Left forelimb (tissue), 1 donor: Measurements from ENCODE around the gene LCA5L.

Experiments used
- DNase-seq: peaks from one replicate; pipeline ENCODE4 v3.0.0-alpha.2; 2018; ENCODE audit warnings: low spot score

The LCA5L gene

DNA sequence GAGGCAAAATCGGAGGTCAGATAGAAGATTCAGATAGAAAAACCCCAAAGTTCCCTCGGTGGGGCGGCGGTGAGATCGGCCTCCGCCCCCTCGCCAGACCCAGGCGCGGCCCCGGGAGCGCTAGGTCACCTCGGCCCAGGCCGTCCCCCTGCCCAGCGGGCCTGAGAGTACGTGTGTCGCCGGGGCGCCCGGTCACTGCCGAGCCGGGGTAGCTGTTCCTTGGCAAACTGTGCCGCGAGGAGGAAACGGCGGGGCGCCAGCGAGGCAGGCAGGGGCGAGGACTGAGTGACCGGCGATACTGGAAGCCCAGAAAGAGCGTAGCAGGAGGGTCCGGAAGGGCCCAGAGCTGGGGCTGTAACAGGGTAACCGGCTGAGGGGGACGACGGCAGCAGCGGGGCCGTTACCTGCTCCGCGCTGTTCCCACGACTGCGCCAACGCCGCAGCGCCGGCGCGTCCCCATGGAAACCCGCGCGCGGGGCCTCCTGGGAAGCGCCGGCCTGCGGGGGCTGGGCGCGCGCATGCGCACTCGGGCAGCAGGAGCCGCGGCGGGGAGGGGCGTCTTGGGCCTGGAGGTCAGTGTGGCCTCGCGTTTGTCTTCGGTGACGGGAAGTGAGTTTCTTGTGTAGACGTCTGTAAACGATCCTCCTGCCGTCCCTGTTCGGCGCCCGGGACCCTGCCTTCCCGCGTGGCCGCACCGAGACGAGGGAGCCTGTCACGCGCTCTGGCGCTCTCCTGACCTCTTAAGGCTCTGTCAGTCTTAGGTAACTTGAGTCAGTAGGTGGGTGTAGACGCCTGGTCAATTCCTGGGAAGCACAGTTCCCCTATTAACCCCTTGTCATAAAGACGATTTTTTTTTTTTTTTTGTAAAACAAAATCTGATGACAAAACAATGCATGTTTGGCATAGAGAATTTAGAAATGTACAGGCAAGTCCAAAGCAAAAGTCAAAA is at the start of gene LCA5L:
LCA5L (minus strand) TSS at position 458 of the 949 bp plus-strand sequence. CDS start 17,285 bp downstream, outside the sequence.
- peak; percentile 95 for DNase-seq

- no peak for DNase-seq
Observed at GRCh38 chr21:39489380-39489924, 43.9 kb upstream of the LCA5L start.

DNA sequence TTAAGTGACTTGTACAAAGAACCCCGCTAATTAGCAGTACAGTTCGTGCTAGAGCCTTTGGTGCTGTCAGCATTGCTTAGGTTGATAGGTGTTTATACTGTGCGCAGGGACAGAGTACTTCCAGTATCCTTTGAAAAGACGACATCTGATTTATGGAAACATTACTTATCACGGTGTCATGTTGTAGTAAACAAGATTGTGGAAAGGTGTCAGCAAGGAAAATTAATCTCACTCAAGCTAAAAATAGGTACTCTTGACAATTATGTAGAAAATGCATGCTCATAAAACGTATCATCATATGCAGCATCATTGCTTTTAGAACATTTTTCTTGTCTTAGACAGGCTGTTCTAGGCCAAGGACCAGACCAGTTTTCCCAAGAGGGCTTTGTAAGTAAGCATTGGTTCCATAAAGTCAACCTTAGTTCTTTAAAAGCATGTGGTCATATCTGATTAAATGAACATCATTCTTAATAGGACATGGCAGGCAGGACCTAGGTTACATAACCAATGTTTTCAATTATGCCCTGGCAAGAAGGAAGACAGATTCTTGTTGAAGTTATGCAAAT is 39.2 kb upstream of the LCA5L start:
- no peak for DNase-seq

DNA sequence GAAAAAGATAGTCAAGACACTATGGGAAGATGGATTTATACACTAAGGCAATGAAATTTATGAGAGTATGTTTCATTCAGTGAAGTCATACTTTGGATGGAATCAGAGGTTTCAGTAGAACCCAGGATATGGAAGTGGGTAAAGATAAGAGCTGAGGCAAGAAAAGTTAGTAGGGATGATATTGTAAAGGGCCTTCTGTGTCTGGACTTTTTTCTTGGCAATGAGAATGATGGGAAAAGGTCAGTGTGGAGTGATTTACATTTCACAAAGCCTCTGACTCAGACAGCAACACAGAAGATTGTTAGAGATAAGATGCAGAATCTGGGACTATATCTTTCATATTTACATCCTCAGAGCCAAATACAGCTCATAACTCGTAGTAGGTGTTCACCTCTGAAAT is 38.3 kb upstream of the LCA5L start:
- no peak for DNase-seq

- DNase-seq = no peak
Observed at GRCh38 chr21:39481886-39482285, 36.3 kb upstream of the LCA5L start.

- no peak for DNase-seq
Observed at GRCh38 chr21:39480271-39480670, 34.7 kb upstream of the LCA5L start.

- DNase-seq = no peak
Observed at GRCh38 chr21:39479814-39480182, 34.2 kb upstream of the LCA5L start.

DNA sequence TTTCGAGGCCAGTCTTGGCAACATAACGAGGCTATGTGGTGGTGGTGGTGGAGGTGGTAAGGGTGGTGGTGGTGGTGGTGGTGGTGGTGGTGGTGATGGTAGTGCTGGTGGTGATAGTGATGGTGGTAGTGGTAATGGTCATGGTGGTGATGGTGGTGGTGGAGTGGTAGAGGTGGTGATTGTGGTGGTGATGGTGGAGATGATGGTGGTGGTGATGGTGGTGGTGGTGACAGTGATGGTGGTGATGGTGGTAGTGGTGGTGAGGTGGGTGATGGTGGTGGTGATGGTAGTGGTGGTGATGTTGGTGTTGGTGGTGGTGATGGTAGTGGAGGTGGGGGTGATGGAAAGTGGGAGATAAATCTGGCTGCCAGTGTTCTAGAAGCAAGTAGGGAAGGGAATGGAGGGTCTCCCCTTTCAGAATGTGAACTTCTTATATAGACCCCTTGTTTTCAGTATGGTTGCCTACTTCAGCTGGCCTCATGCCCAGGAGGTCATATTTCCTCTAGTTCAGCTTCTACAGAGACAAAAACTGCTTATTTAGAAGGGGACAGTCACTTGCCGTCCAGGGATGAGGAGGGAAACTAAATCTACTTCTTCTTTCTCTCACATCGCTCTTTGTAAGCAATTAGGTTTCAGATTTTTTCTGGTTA is 33.7 kb upstream of the LCA5L start:
- no peak for DNase-seq

- no peak for DNase-seq
Observed at GRCh38 chr21:39474611-39475010, 29.0 kb upstream of the LCA5L start.

GRCh38 chr21:39472786-39473185 is 27.2 kb upstream of the LCA5L start:
- no peak for DNase-seq

GRCh38 chr21:39471598-39471997 is 26.0 kb upstream of the LCA5L start:
- DNase-seq = no peak

DNA sequence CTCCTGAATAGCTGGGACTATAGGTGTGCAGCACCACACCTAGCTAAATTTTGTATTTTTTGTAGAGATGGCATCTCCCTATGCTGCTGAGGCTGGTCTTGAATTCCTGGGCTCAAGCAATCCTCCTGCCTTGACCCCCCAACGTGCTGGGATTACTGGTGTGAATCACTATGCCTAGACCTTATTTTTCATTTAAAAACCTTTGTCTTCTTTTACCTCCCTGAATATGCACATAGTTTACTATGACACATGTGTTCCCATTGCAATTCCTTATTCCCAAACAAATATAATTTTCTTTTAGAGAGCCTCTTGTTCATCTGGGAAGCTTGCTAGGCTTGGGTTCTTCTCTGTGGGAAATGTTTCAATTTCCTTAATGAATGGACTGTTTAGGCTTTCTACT is 23.0 kb upstream of the LCA5L start:
- DNase-seq = no peak

GRCh38 chr21:39467746-39468145 is 22.2 kb upstream of the LCA5L start:
- DNase-seq = no peak

DNA sequence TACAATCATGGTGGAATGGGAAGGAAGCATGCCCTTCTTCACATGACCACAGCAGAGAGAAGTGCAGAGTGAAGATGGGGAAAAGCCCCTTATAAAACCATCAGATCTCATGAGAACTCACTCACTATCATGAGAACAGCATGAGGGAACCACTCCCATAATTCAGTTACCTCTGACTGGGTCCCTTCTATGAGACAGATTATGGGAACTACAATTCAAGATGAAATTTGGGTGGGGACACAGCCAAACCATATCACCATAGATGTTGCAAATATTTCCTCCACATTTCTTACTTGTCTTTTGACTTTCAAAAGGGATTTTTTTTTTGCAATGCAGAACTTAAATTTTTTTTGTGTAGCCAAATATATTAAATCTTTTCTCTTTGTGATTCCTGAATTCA is 21.0 kb upstream of the LCA5L start:
- DNase-seq = no peak

GRCh38 chr21:39463308-39463707 is 17.7 kb upstream of the LCA5L start:
- no peak for DNase-seq

DNA sequence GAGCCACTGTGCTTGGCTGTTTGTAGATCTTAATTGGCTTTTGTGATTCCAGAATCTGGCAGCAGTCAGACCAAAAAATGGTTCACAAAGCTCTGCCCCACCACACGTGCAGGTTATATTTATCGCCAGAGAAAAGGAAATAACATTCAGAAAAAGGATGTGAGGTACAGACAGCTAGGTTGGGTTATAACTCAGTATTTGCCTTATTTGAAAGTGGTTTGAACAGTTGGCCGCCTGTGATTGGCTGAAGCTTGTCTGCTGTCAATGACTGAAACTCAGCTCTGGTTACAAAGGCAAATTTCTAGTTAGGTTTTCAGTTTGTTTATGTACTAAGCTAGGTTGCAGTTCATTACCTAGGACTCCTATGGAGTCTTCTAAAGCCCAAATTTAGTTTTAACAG is 15.8 kb upstream of the LCA5L start:
- no peak for DNase-seq

DNA sequence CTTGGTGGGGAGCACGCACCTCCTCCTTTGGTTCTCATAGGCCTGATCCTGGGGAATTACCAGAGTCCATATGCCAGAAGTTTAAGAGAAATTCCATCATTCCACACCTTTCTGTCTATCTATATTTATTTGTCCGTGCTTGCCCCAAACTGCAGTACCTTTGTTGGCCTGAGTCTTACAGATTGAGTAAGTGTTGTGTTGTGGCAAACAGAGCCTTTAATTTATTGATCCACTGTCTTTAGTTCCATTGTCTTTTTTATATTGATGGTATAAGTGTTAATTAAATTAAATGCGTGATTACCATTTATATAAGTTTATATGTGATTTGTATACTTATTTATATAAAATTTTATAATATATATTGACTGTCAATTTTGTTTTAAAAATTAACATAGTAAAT is 11.1 kb upstream of the LCA5L start:
- no peak for DNase-seq

DNA sequence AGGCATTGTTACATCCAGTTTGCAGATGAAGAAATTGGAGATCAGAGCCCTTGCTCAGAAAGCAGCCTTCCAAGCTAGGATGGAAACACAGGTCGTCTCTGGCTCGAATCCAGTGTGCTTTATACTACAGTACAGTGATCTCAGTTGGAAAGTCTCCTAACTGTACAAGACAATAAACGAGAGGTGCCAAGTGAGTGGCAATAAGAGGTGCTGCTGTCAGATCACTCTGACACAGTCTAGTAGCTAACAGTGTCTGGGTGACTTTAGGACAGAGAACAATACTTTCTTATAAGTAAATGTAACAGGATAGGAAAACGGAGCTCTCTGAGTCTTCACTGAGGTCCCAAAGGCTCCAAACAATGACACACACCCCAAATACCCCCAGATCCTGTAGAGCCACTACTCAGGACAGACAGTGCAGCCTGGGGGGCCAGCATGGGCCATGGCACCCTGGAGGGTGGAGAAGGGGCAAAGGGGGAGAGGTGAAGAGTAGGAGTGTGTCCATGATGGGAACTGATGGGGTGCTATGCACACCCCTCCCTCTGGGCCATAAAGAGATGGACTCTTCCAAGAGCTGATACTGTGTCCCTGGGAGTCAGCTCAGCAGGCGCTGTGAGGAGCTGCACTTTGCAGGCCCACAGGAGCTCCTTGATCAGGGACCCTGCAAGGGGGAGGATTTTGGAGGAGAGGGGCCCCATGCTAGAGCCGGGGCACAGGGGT is 9.5 kb upstream of the LCA5L start:
- DNase-seq = no peak

DNA sequence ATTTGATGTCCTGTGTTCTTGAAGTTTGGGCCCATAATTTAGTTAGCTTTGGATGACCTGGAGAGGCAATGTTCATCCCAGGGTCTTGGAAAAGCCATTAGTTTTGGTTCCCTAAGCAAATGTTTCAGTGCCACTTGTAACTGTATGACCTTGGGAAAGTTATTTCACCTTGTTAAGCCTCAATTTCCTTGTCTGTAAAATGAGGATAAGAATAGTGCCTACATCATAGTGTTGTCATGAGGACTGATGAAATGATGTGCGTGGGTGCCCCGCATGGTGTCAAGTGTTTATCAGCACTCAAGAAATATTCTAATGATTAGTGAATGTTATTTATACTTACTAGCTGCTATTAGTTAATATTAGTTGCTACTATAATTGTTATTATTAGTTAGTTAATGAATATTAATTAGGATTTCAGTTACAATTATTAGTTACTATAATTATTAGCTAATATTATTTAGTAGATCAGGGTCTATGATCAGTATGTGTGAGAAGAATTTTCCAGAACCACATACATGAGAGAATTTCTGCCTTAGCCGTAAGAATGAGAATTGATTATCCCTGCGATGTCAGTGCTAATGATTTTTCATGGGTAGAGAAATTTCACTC is 8.1 kb upstream of the LCA5L start:
- DNase-seq = no peak

DNA sequence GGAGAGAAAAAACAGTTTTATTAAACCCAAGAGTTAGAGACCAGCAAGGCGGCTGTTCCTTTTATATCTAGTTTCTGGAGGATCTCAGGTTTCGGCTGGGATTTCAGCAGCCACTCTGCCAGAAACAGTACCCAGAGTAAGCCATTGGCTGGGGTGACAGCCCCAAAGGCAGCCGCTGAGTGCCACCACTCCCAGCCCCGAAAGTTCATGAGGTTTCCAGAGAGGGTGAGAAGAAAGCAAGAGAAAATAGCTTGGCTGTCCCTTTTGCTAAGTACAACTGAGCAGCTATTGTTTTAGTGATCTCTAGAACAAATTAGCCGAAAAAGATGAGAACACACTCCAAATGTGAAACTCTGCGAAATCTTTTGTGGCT is 7.4 kb upstream of the LCA5L start:
- DNase-seq = no peak

- no peak for DNase-seq
Observed at GRCh38 chr21:39452207-39452969, 6.8 kb upstream of the LCA5L start.
